HG03565 (cell line): Measurements from ENCODE around the gene COL5A1.
A peak's percentile ranks its signal among the peaks of the same experiment; 100 is the strongest.
"Not testable (repeated sequence)": the region's sequence is repeated elsewhere in the genome, so short reads cannot be mapped to it uniquely, and the experiment has no call there.

Experiments
- ATAC-seq: cut with Tn5 transposase; IDR thresholded peaks from one replicate; pipeline ENCODE4 v1.9.1; 2021; ENCODE audit warnings: mild to moderate bottlenecking, moderate library complexity; ENCODE audit not compliant: unreplicated experiment

The COL5A1 gene

DNA sequence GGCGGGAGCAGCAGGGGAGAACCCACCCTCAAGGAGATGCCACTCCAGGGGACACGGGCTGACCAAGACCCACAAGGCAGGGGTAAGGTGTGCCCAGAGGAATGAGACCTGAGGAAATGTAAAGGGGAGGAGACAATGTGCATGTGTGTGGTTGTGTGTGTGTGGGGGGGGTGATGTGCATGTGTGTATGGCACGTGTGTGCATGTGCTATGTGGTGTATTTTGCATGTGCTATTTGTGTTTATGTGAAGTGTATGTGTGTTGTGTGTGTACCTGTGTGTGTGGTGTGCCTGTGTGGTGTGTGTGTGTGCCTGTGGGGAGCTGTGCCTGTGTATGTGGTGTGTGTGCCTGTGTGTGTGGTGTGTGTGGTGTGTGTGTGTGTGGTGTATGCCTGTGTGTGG lies 205.5 kb downstream of the COL5A1 start:
- ATAC-seq, result no peak

DNA sequence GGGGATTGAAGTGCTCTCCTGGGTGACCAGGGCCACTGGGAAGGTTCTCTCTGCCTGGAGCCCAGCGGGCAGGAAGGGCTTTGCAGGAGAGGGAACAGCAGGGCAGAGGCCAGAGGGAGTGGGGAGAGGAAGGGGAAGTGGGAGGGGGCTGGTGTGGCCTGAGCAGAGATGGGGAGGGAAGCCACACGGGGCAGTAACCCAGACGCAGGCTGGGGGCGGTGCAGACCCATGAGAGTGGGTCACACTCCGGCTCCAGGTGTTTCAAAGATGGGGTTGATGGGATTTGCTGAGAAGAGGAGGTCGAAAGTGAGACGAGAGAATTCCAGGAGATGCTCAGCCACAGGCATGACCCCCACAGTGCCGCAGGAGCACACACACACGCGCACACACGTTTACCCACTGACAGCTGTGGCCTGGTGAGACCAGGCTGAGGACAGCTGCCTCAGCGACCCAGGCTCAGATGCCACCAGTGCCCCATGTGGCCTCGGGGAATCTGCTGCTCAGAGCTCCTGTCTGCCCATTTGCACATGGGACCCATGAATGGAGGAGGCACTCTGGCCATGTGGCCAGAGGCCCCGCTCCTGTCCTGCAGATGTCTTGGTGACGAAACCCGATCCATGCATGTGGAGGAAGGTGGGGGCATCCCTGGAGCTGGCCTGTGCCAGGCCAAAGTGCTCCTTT lies 206.3 kb downstream of the COL5A1 start:
- no peak for ATAC-seq

DNA sequence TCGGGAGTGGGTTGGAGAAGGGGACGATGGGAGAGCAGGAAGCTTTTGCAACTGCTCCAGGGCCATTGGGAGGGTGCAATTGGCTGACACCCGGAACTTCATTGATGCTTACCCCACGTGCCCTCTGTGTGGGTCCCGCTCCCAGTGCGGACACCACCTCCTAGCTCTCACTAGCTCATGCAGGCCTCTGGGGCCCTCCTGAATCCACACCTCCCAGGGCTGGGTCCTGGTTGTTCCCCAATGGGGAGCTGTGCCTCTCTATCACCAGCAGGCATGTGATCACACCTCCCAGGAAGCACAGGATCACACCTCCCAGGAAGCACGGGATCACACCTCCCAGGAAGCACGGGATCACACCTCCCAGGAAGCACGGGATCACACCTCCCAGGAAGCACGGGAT lies 206.9 kb downstream of the COL5A1 start:
- no peak for ATAC-seq

DNA sequence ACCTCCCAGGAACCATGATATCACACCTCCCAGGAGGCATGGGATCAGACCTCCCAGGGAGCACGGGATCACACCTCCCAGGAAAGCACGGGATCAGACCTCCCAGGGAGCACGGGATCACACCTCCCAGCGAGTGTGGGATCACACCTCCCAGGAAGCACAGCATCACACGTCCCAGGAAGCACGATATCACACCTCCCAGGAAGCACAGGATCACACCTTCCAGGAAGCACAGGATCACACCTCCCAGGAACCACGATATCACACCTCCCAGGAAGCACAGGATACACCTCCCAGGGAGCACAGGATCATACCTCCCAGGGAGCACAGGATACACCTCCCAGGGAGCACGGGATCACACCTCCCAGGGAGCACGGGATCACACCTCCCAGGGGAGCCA lies 209.0 kb downstream of the COL5A1 start:
- no peak for ATAC-seq

DNA sequence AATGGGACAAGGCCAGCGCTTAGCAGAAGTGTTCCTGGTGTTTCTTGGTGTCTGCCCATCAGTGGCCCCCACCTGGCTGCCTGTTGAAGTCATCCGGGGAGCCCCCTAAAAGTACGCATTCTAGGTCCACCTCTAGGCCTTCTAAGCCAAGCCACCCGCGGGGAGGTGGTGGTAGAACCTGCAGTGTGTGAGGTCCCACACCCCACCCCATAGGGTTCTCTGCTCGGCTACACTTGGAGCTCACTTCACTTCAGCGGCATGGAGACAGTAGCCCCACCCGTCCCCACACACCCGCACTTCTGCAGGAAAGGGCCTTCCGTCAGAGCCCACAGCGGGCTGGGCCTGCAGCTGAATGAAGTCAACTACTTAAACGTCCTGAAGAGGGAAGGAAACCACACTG lies 209.4 kb downstream of the COL5A1 start:
- ATAC-seq, result no peak

- ATAC-seq, result no peak
Observed at GRCh38 chr9:134852906-134853654, 211.5 kb downstream of the COL5A1 start.

GRCh38 chr9:134853893-134854292 lies 212.3 kb downstream of the COL5A1 start:
- ATAC-seq, result no peak

DNA sequence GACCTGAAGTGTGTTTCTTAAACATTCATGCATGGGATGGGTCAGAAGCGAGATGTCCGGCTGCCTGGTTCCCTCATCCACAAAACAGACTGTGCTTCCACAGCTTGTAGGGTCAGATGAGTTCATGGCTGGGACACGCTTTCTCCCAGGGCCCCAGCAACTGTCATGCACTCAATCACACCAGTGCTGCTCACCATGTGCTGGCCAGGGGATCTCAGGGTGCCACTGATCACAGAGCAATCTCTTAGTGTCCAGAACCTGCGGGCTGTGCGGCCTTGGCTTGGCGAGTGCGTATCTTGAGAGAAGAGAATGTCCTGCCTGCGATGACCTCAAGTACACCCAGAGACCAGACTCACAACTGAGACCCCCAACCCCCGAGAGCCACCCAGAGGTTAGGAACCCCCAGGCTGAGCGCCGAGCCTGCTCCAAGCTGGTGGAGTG lies 213.0 kb downstream of the COL5A1 start:
- ATAC-seq, result no peak

- no peak for ATAC-seq
Observed at GRCh38 chr9:134855231-134855899, 213.8 kb downstream of the COL5A1 start.

GRCh38 chr9:134855900-134856377 lies 214.3 kb downstream of the COL5A1 start:
- ATAC-seq, result no peak

- ATAC-seq, result not testable (repeated sequence)
Observed at GRCh38 chr9:134857451-134857850, 215.8 kb downstream of the COL5A1 start.

DNA sequence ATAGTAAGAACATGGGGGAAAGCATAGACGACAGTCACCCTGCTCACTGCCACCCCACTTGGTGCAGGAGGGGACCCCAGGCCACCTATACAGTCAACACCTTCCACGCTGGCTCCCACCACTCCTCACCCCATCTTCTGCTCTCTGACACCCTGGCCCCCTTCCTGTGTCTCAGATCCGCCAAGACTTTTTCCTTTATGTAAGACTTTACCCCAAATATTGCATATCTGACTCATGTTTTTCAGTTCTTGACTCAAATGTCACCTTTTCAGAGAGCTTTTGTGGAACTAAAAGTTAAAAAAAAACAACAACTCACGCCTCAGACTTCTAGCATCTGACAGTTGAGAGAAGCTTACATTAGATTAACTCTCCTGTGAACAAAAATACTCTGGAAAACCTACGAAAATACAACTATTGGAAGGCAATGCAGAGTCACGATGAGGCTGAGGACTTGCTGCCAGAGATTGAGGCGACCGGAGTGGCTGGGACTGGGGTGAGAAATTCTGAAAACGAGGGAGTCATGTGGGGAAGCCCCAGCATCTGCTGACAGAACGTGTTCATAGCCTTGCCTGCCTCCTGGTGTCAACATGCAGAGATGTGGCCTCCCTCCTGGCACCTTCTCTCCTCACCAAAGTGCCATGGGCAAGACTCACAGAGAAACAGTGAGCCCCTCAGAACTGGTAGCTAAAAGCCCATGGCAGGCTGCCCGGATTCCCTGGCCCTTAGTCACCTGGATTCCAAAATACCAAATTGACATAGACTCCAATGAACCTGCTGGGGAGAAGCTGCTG lies 216.6 kb downstream of the COL5A1 start:
- ATAC-seq, result peak; percentile 82

DNA sequence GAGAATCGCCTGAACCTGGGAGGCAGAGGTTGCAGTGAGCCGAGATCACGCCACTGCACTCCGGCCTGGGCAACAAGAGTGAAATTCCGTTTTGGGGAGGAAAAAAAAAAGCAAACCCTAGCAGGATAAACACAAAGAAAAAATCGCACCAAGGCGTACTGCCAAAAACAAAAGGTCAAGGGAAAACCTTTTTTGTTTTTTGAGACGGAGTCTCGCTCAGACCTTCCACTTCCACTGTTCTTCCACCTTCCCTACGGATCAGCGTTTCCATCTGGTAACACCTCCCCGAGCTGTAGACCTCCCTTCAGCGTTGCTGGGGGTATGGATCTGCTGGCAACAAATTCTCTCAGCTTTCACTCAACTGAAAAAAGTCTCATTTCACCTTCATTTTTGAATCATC lies 218.9 kb downstream of the COL5A1 start:
- no peak for ATAC-seq

DNA sequence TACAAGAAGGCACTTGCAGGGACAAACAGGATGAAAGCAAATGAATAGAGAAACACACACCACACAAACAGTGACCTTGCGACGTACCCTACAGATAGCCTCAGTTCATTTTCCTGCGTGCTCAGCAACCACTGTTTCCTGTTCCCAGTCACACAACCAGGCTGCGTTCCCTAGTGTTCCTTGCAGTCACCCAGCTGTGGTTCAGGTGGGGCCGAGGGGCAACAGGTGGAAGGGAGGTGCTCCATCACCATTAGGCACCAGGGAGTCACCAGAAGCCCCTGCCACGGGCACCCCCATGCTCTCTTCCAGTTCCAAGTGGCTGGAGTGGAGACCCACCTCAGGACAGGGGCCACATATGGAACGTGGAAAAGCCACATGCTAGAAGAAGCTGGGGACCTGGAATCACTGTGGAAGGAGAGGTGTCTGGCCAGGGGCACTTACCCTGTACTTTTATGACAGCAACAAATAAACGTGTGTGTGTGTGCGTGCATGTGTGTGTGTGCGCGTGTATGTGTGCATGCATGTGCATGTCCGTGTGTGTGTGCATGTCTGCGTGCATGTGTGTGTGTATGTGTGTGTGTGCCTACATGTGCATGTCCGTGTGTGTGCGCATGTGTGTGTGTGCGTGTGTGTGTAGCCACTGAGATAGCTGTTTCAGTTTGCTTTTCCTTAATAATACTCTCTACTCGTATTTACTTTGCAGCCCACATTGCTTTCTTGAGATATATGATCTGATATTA lies 220.2 kb downstream of the COL5A1 start:
- no peak for ATAC-seq

DNA sequence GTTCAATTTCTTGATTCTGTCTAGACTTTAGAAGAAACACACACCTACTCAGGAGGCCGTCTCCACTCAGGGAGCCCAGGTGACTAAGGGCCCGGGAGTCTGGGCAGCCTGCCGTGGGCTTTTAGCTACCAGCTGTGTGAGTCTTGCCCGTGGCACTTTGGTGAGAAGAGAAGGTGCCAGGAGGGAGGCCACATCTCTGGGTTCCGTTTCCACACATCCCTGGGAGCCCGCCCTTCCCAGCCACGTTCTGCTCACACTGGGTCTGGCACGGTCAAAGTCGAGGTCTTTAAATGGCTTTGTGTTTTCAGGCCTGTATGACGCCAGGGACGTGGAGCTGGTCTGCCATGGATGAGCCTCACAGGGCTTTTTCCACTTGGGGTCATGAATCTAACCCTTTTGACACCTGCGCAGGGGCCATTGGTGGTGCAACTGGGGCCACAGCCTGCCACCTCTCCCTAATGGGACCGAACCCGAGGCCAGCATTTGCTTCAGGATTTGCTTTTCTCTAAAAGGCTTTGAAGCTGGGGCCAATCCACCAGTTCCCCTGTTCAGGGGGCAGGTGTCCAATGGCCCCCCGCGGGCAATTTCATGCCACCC lies 221.8 kb downstream of the COL5A1 start:
- ATAC-seq, result no peak

GRCh38 chr9:134863941-134864820 lies 222.6 kb downstream of the COL5A1 start:
- ATAC-seq, result no peak

DNA sequence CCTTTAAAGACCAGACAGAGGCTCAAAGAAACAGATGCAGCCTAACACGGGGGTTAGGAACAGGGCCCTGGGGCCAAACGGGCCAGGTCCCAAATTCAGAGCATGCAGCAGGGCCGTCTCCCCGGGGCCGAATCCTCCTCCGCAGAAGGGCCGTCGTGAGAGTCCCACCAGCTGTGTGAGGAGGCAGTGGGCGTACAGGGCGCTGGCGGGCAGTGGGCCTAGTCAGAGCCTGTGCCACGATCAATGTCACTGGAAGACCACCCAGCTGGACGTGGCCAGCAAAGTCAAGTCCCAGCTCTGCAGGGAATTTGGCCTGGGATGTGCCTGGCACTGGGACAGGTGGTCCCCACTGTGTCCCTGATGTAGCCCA lies 223.2 kb downstream of the COL5A1 start:
- ATAC-seq, result no peak

GRCh38 chr9:134867917-134868750 lies 226.5 kb downstream of the COL5A1 start:
- ATAC-seq, result no peak
